GM21447 (cell line): ENCODE results near the gene DYDC1.
"Not testable (repeated sequence)": the region's sequence is repeated elsewhere in the genome, so short reads cannot be mapped to it uniquely, and the experiment has no call there.

Experiments
- ATAC-seq: cut with Tn5 transposase; IDR thresholded peaks from one replicate; pipeline ENCODE4 v1.9.1; 2021; ENCODE audit not compliant: unreplicated experiment

Gene DYDC1

GRCh38 chr10:80356563-80356988 is at the start of gene DYDC1, which contains the start of gene DYDC2:
TSS of gene DYDC1 (minus strand) at chr10:80356755. CDS start at chr10:80352601, 4,154 bp downstream.
TSS of gene DYDC2 (plus strand) at chr10:80356781. CDS start at chr10:80362444, 5,663 bp downstream.
- no peak for ATAC-seq

GRCh38 chr10:80406204-80406603 is 49.6 kb upstream of the DYDC1 start:
- no peak for ATAC-seq

GRCh38 chr10:80405626-80406025 is 49.1 kb upstream of the DYDC1 start:
- no peak for ATAC-seq

GRCh38 chr10:80405035-80405434 is 48.5 kb upstream of the DYDC1 start:
- no peak for ATAC-seq

GRCh38 chr10:80400136-80400804 is 43.7 kb upstream of the DYDC1 start:
- no peak for ATAC-seq

- ATAC-seq: no peak
Observed at GRCh38 chr10:80397014-80397413, 40.5 kb upstream of the DYDC1 start.

GRCh38 chr10:80394358-80394916 is 37.9 kb upstream of the DYDC1 start:
- ATAC-seq: no peak

- no peak for ATAC-seq
Observed at GRCh38 chr10:80392250-80392649, 35.7 kb upstream of the DYDC1 start.

- no peak for ATAC-seq
Observed at GRCh38 chr10:80390740-80391139, 34.2 kb upstream of the DYDC1 start.

GRCh38 chr10:80382989-80383388 is 26.4 kb upstream of the DYDC1 start:
- ATAC-seq: peak; percentile 57

- ATAC-seq: no peak
Observed at GRCh38 chr10:80380185-80380584, 23.6 kb upstream of the DYDC1 start.

- no peak for ATAC-seq
Observed at GRCh38 chr10:80379701-80380100, 23.1 kb upstream of the DYDC1 start.

GRCh38 chr10:80373502-80373901 is 16.9 kb upstream of the DYDC1 start:
- no peak for ATAC-seq

GRCh38 chr10:80372675-80373074 is 16.1 kb upstream of the DYDC1 start:
- ATAC-seq: no peak

- ATAC-seq: no peak
Observed at GRCh38 chr10:80371467-80371866, 14.9 kb upstream of the DYDC1 start.

GRCh38 chr10:80365510-80365909 is 9.0 kb upstream of the DYDC1 start:
- no peak for ATAC-seq

- ATAC-seq: no peak
Observed at GRCh38 chr10:80359644-80360043, 3.1 kb upstream of the DYDC1 start.

- ATAC-seq: not testable (repeated sequence)
Observed at GRCh38 chr10:80358925-80359324, 2.4 kb upstream of the DYDC1 start.

- no peak for ATAC-seq
Observed at GRCh38 chr10:80357851-80358125, 1.2 kb upstream of the DYDC1 start.

GRCh38 chr10:80356989-80357850 is 665 bp upstream of the DYDC1 start:
- no peak for ATAC-seq

GRCh38 chr10:80351220-80351619 is 5.3 kb downstream of the DYDC1 start:
- no peak for ATAC-seq

GRCh38 chr10:80350251-80350650 is 6.3 kb downstream of the DYDC1 start:
- no peak for ATAC-seq
